HepG2 (cell line): ENCODE measurements around the gene ZNRD2. TPM values are rescaled to one million over a fixed set of nuclear protein-coding genes. Genes with fewer than 3 reads are reported as not detected.

Experiments
- MIER3 ChIP-seq: IDR thresholded peaks from 2 replicates; pipeline ENCODE4 v1.6.1; 2016; ENCODE audit warnings: missing compliant biosample characterization, borderline replicate concordance
- PRDM10 ChIP-seq: sonication (generic); formaldehyde crosslinking; IDR thresholded peaks from 2 replicates; pipeline ENCODE4 v1.4.0; 2020; ENCODE audit warnings: low read depth, missing genetic modification reagents
- RNF2 ChIP-seq: fragments of 450-650 bp; conservative IDR thresholded peaks from 2 replicates; pipeline ENCODE4 v1.6.1; 2016; ENCODE audit warnings: low read depth
- ZMYM2 ChIP-seq: sonication (generic); formaldehyde crosslinking; IDR thresholded peaks from 2 replicates; pipeline ENCODE4 v1.8.0; 2022; ENCODE audit warnings: mild to moderate bottlenecking, missing genetic modification reagents
- ZNF609 ChIP-seq: sonication (generic); formaldehyde crosslinking; IDR thresholded peaks from 2 replicates; pipeline ENCODE4 v1.4.0; 2020; ENCODE audit warnings: mild to moderate bottlenecking, missing genetic modification reagents, borderline replicate concordance
- polyA plus RNA-seq, 8 experiments: library from polyadenylated mRNA; depleted of rRNA in 3 of 8; stranded (reverse) in 7 of 8; unstranded in 1 of 8; fragments of >200 nt; fragmentation: Illumina TruSeq in 4 of 8; extraction: Trizol in 4 of 8; gene quantifications; 2 replicates each; pipeline versions ENCODE4 v1.2.1 to v1.2.3, GENCODE V29; 2011 to 2016; ENCODE audit warnings: low read depth in 4 of 8, missing spikeins in 1 of 8, mixed read lengths in 1 of 8; ENCODE audit not compliant: insufficient read depth in 1 of 8
- total RNA-seq, 5 experiments: library from RNA; depleted of rRNA; stranded (reverse); fragments of >200 nt; fragmentation: Illumina TruSeq; extraction: Trizol; gene quantifications; 2 replicates each; pipeline ENCODE4 v1.2.3, GENCODE V29; 2016; ENCODE audit warnings: low read depth in 1 of 5

ZNRD2 gene
- total and polyA plus RNA-seq, 2 of the 13 experiments (the other 11 are each of a cell fraction or from before 2014, with no cell fraction given): 29.2 to 34.0 TPM

GRCh38 chr11:65529475-65530156 lies 40.7 kb upstream of the ZNRD2 start (continued):
- TF ChIP-seq ZMYM2 (CRISPR knock-in tag): peak; percentile 93
- peak; percentile 64; the same call in 1 of the 2 replicates for TF ChIP-seq ZNF609 (CRISPR knock-in tag)
- no peak for TF ChIP-seq RNF2
- TF ChIP-seq MIER3 (CRISPR knock-in tag): no peak; the same call in 1 of the 2 replicates
- no peak for TF ChIP-seq PRDM10 (CRISPR knock-in tag)
